Ishikawa (cell line): Measurements from ENCODE around the gene CLPTM1L.

Experiments used
- CEBPB ChIP-seq: IDR thresholded peaks from 2 replicates; pipeline ENCODE4 v1.6.1; 2012
- CREB1 ChIP-seq: IDR thresholded peaks from 2 replicates; pipeline ENCODE4 v1.6.1; 2012; ENCODE audit warnings: low read depth
- EGR1 ChIP-seq: IDR thresholded peaks from 2 replicates; pipeline ENCODE4 v1.6.1; 2012
- EP300 ChIP-seq: IDR thresholded peaks from 2 replicates; pipeline ENCODE4 v1.6.1; 2012; ENCODE audit warnings: borderline replicate concordance
- FOXM1 ChIP-seq: IDR thresholded peaks from 2 replicates; pipeline ENCODE4 v1.6.1; 2012; ENCODE audit warnings: low read depth, borderline replicate concordance
- MAX ChIP-seq: IDR thresholded peaks from 2 replicates; pipeline ENCODE4 v1.6.1; 2012
- NFIC ChIP-seq: IDR thresholded peaks from 2 replicates; pipeline ENCODE4 v1.6.1; 2012
- RAD21 ChIP-seq: IDR thresholded peaks from 2 replicates; pipeline ENCODE4 v1.6.1; 2012; ENCODE audit warnings: low read depth
- REST ChIP-seq: IDR thresholded peaks from 2 replicates; pipeline ENCODE4 v1.6.1; 2012; ENCODE audit warnings: low read depth, mild to moderate bottlenecking
- TAF1 ChIP-seq: IDR thresholded peaks from 2 replicates; pipeline ENCODE4 v1.6.1; 2012; ENCODE audit warnings: low read depth, mild to moderate bottlenecking
- TCF12 ChIP-seq: IDR thresholded peaks from 2 replicates; pipeline ENCODE4 v1.6.1; 2012; ENCODE audit warnings: low read depth
- TEAD4 ChIP-seq: IDR thresholded peaks from 2 replicates; pipeline ENCODE4 v1.6.1; 2012
- USF1 ChIP-seq: IDR thresholded peaks from 2 replicates; pipeline ENCODE4 v1.6.1; 2012
- YY1 ChIP-seq: IDR thresholded peaks from 2 replicates; pipeline ENCODE4 v1.6.1; 2012; ENCODE audit warnings: low read depth
- ZBTB7A ChIP-seq: IDR thresholded peaks from 2 replicates; pipeline ENCODE4 v1.6.1; 2012; ENCODE audit warnings: low read depth

CLPTM1L gene

GRCh38 chr5:1362242-1363015, 17.5 kb upstream of the CLPTM1L start:
- no peak for TF ChIP-seq FOXM1
- TF ChIP-seq YY1: no peak
- TF ChIP-seq TAF1: no peak
- no peak for TF ChIP-seq CEBPB
- no peak for TF ChIP-seq EGR1
- TF ChIP-seq NFIC: no peak

GRCh38 chr5:1360861-1361260, 16.0 kb upstream of the CLPTM1L start:
- no peak for TF ChIP-seq TCF12
- no peak for TF ChIP-seq MAX
- no peak for TF ChIP-seq FOXM1
- no peak for TF ChIP-seq CREB1
- no peak for TF ChIP-seq CEBPB
- TF ChIP-seq EP300: no peak
- no peak for TF ChIP-seq TEAD4
- no peak for TF ChIP-seq YY1
- TF ChIP-seq NFIC: no peak
- no peak for TF ChIP-seq TAF1
- TF ChIP-seq REST: no peak
- no peak for TF ChIP-seq USF1
- TF ChIP-seq ZBTB7A: no peak

GRCh38 chr5:1359713-1360112, 14.8 kb upstream of the CLPTM1L start:
- TF ChIP-seq USF1 (no peak), FOXM1 (no peak), TCF12 (no peak), TAF1 (no peak), YY1 (no peak), CREB1 (no peak)

GRCh38 chr5:1359031-1359645, 14.2 kb upstream of the CLPTM1L start:
- TF ChIP-seq YY1: no peak

GRCh38 chr5:1358726-1359025, 13.8 kb upstream of the CLPTM1L start:
- TF ChIP-seq TEAD4: no peak
- TF ChIP-seq CEBPB: no peak
- no peak for TF ChIP-seq USF1
- TF ChIP-seq TAF1: no peak

- TF ChIP-seq REST: no peak
- TF ChIP-seq EGR1: no peak
- no peak for TF ChIP-seq TCF12
- no peak for TF ChIP-seq FOXM1
- no peak for TF ChIP-seq RAD21
- TF ChIP-seq CREB1: no peak
- TF ChIP-seq TAF1: no peak
- TF ChIP-seq ZBTB7A: no peak
- no peak for TF ChIP-seq NFIC
- TF ChIP-seq CEBPB: no peak
- TF ChIP-seq TEAD4: no peak
- TF ChIP-seq YY1: no peak
- no peak for TF ChIP-seq USF1
- TF ChIP-seq EP300: no peak
- no peak for TF ChIP-seq MAX
Observed at GRCh38 chr5:1357946-1358725, 13.2 kb upstream of the CLPTM1L start.
